ENCODE measurements around the gene HOXD10. TPM values are rescaled to one million over a fixed set of nuclear protein-coding genes. Genes with fewer than 3 reads are reported as not detected.
A peak's percentile ranks its signal among the peaks of the same experiment; 100 is the strongest.

The HOXD10 gene
- total and polyA plus RNA-seq, 4 donors = not detected

DNA sequence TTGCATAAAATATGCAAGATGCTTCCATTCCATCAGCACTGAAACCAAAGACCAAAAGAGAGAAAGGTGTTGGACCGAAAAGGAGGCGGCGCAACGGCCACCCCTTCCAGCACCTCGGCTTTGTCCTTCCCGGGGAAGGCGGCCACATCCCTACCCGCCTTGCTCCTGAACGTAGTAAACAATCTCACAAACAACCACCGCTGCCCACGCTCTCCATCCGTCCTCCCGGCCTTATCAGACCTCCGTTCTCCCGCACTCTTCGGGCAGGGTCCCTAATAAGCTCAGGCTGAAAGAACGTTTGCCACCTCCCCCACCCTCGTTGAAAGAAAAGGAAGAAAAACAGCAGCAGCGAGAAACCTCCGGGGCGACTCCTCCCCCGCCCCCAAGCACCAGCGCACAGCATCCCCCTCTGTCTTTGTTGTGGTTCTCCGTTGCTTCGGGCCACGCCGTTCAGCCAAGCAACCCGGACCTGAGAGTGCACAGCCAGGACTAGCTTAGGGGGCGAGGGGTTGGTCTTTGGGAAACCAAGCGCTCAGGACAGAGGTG, 37.2 kb upstream of the HOXD10 start:
- Histone ChIP-seq H3K36me3 (ENCODE audit: control insufficient read depth in 4 of 4, insufficient read depth in 3 of 4, low read depth in 1 of 4, low read length in 3 of 4) (no peaks in the 10 kb centered on the region), H3K4me1 (ENCODE audit: control insufficient read depth in 4 of 4, insufficient read depth in 4 of 4, low read length in 3 of 4) (peaks cover 0 to 16% (median 5%) of the 10 kb centered on the region in 4 donors), H3K4me3 (ENCODE audit: low read depth in 1 of 3, low read length in 3 of 3) (peak overlapping the region in 1 of 3 donors; percentile 35), H3K27ac (ENCODE audit: low read depth in 1 of 2, low read length in 2 of 2) (no peak overlapping the region), H3K9ac (ENCODE audit: low read depth in 1 of 2, low read length in 2 of 2) (no peak overlapping the region), H3K9me3 (ENCODE audit: control insufficient read depth in 4 of 4, low read length in 3 of 4) (peaks cover 0 to 27% (median 5%) of the 10 kb centered on the region in 4 donors), H3K27me3 (ENCODE audit: control insufficient read depth in 4 of 4, insufficient read depth in 4 of 4, low read length in 3 of 4) (peaks cover 5 to 68% (median 40%) of the 10 kb centered on the region in 4 donors)
- 6% methylated on average over 30 of the region's 30 CpGs for WGBS
- DNase-seq (ENCODE audit: low spot score) = peak; percentile 30
- no peak for TF ChIP-seq TAF1 (conservative IDR thresholded peaks at IDR 0.05)
- no peak for TF ChIP-seq FOXA1 (IDR thresholded peaks at IDR 0.05)
- TF ChIP-seq, protein P1, sequence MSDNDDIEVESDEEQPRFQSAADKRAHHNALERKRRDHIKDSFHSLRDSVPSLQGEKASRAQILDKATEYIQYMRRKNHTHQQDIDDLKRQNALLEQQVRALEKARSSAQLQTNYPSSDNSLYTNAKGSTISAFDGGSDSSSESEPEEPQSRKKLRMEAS (IDR thresholded peaks at IDR 0.05) = no peak
- TF ChIP-seq, protein P2, sequence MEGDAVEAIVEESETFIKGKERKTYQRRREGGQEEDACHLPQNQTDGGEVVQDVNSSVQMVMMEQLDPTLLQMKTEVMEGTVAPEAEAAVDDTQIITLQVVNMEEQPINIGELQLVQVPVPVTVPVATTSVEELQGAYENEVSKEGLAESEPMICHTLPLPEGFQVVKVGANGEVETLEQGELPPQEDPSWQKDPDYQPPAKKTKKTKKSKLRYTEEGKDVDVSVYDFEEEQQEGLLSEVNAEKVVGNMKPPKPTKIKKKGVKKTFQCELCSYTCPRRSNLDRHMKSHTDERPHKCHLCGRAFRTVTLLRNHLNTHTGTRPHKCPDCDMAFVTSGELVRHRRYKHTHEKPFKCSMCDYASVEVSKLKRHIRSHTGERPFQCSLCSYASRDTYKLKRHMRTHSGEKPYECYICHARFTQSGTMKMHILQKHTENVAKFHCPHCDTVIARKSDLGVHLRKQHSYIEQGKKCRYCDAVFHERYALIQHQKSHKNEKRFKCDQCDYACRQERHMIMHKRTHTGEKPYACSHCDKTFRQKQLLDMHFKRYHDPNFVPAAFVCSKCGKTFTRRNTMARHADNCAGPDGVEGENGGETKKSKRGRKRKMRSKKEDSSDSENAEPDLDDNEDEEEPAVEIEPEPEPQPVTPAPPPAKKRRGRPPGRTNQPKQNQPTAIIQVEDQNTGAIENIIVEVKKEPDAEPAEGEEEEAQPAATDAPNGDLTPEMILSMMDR (IDR thresholded peaks at IDR 0.05; ENCODE audit: low read depth, low read length, missing input control) = no peak
- no peak for TF ChIP-seq RAD21 (IDR thresholded peaks at IDR 0.05)
- TF ChIP-seq GABPA (IDR thresholded peaks at IDR 0.05 in 1 of 2, conservative IDR thresholded peaks at IDR 0.05 in 1 of 2) = no peak
- TF ChIP-seq, protein P3, sequence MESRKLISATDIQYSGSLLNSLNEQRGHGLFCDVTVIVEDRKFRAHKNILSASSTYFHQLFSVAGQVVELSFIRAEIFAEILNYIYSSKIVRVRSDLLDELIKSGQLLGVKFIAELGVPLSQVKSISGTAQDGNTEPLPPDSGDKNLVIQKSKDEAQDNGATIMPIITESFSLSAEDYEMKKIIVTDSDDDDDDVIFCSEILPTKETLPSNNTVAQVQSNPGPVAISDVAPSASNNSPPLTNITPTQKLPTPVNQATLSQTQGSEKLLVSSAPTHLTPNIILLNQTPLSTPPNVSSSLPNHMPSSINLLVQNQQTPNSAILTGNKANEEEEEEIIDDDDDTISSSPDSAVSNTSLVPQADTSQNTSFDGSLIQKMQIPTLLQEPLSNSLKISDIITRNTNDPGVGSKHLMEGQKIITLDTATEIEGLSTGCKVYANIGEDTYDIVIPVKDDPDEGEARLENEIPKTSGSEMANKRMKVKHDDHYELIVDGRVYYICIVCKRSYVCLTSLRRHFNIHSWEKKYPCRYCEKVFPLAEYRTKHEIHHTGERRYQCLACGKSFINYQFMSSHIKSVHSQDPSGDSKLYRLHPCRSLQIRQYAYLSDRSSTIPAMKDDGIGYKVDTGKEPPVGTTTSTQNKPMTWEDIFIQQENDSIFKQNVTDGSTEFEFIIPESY (IDR thresholded peaks at IDR 0.05) = no peak
- no peak for TF ChIP-seq SP1 (IDR thresholded peaks at IDR 0.05)
- no peak for TF ChIP-seq NR2F2 (IDR thresholded peaks at IDR 0.05)
- no peak for TF ChIP-seq JUND (IDR thresholded peaks at IDR 0.05)
- TF ChIP-seq HNF4G (IDR thresholded peaks at IDR 0.05) = no peak
- no peak for TF ChIP-seq EGR1 (IDR thresholded peaks at IDR 0.05; ENCODE audit: low read depth in 2 of 2)
- no peak for TF ChIP-seq YY1 (IDR thresholded peaks at IDR 0.05)
- TF ChIP-seq, protein P4, sequence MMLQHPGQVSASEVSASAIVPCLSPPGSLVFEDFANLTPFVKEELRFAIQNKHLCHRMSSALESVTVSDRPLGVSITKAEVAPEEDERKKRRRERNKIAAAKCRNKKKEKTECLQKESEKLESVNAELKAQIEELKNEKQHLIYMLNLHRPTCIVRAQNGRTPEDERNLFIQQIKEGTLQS (IDR thresholded peaks at IDR 0.05) = no peak
- TF ChIP-seq, protein P5, sequence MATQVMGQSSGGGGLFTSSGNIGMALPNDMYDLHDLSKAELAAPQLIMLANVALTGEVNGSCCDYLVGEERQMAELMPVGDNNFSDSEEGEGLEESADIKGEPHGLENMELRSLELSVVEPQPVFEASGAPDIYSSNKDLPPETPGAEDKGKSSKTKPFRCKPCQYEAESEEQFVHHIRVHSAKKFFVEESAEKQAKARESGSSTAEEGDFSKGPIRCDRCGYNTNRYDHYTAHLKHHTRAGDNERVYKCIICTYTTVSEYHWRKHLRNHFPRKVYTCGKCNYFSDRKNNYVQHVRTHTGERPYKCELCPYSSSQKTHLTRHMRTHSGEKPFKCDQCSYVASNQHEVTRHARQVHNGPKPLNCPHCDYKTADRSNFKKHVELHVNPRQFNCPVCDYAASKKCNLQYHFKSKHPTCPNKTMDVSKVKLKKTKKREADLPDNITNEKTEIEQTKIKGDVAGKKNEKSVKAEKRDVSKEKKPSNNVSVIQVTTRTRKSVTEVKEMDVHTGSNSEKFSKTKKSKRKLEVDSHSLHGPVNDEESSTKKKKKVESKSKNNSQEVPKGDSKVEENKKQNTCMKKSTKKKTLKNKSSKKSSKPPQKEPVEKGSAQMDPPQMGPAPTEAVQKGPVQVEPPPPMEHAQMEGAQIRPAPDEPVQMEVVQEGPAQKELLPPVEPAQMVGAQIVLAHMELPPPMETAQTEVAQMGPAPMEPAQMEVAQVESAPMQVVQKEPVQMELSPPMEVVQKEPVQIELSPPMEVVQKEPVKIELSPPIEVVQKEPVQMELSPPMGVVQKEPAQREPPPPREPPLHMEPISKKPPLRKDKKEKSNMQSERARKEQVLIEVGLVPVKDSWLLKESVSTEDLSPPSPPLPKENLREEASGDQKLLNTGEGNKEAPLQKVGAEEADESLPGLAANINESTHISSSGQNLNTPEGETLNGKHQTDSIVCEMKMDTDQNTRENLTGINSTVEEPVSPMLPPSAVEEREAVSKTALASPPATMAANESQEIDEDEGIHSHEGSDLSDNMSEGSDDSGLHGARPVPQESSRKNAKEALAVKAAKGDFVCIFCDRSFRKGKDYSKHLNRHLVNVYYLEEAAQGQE (IDR thresholded peaks at IDR 0.05) = no peak
- TF ChIP-seq RXRA (IDR thresholded peaks at IDR 0.05) = no peak
- no peak for TF ChIP-seq FOXA2 (IDR thresholded peaks at IDR 0.05)
- no peak for TF ChIP-seq HNF4A (conservative IDR thresholded peaks at IDR 0.05)
